Stimulated activated CD4-positive, alpha-beta T cell treated with anti-CD3 and anti-CD28 coated beads, Interleukin-2, amount 100 ng/mL, for 48 hours (primary cell): ENCODE results near the gene RAB3IL1.
"Not testable (repeated sequence)": the region's sequence is repeated elsewhere in the genome, so short reads cannot be mapped to it uniquely, and the experiment has no call there.

Source experiments
- DNase-seq, 2 donors: peaks; one replicate each; pipeline ENCODE4 v3.0.0-alpha.2; 2020

RAB3IL1 gene

GRCh38 chr11:61917334-61918109 lies at the start of gene RAB3IL1:
RAB3IL1 (minus strand) TSS chr11:61917566; CDS start chr11:61917367, 199 bp downstream.
- no peak for DNase-seq

- DNase-seq = no peak
Observed at GRCh38 chr11:61966734-61967115, 49.4 kb upstream of the RAB3IL1 start.

- DNase-seq = not testable (repeated sequence)
Observed at GRCh38 chr11:61964666-61965271, 47.4 kb upstream of the RAB3IL1 start.

- no peak for DNase-seq
Observed at GRCh38 chr11:61964058-61964665, 46.8 kb upstream of the RAB3IL1 start.

- DNase-seq = no peak
Observed at GRCh38 chr11:61963282-61964057, 46.1 kb upstream of the RAB3IL1 start.

- no peak for DNase-seq
Observed at GRCh38 chr11:61963016-61963281, 45.6 kb upstream of the RAB3IL1 start.

- DNase-seq = no peak
Observed at GRCh38 chr11:61962213-61963015, 45.0 kb upstream of the RAB3IL1 start.

- no peak for DNase-seq
Observed at GRCh38 chr11:61961570-61962212, 44.3 kb upstream of the RAB3IL1 start.

GRCh38 chr11:61960532-61960931 lies 43.2 kb upstream of the RAB3IL1 start:
- no peak for DNase-seq

GRCh38 chr11:61959678-61960077 lies 42.3 kb upstream of the RAB3IL1 start:
- no peak for DNase-seq

GRCh38 chr11:61959114-61959513 lies 41.7 kb upstream of the RAB3IL1 start:
- no peak for DNase-seq

- DNase-seq = no peak
Observed at GRCh38 chr11:61958590-61958989, 41.2 kb upstream of the RAB3IL1 start.

GRCh38 chr11:61957021-61957770 lies 39.8 kb upstream of the RAB3IL1 start:
- DNase-seq = no peak

- no peak for DNase-seq
Observed at GRCh38 chr11:61956191-61957020, 39.0 kb upstream of the RAB3IL1 start.

- DNase-seq = no peak
Observed at GRCh38 chr11:61955422-61956135, 38.2 kb upstream of the RAB3IL1 start.

GRCh38 chr11:61954851-61955421 lies 37.6 kb upstream of the RAB3IL1 start:
- no peak for DNase-seq

- no peak for DNase-seq
Observed at GRCh38 chr11:61954106-61954850, 36.9 kb upstream of the RAB3IL1 start.

- DNase-seq = not testable (repeated sequence)
Observed at GRCh38 chr11:61953632-61954031, 36.3 kb upstream of the RAB3IL1 start.

GRCh38 chr11:61952882-61953281 lies 35.5 kb upstream of the RAB3IL1 start:
- no peak for DNase-seq
